GM12891 (cell line): ENCODE results near the gene LPAR5.

Experiments
- PAX5 ChIP-seq: IDR thresholded peaks from 2 replicates; pipeline ENCODE4 v1.6.1; 2011; ENCODE audit warnings: low read length, moderate library complexity, mild to moderate bottlenecking; ENCODE audit not compliant: insufficient read depth, severe bottlenecking
- POLR2A ChIP-seq: IDR thresholded peaks from 2 replicates; pipeline ENCODE4 v1.6.1; 2011; ENCODE audit warnings: low read depth, low read length, control low read depth
- POLR2AphosphoS5 ChIP-seq: IDR thresholded peaks from 2 replicates; pipeline ENCODE4 v1.6.1; 2011; ENCODE audit warnings: low read depth, low read length, control low read depth
- POU2F2 ChIP-seq: IDR thresholded peaks from 2 replicates; pipeline ENCODE4 v1.6.1; 2011; ENCODE audit warnings: low read depth, mild to moderate bottlenecking, control low read depth, low read length, moderate library complexity
- SPI1 ChIP-seq: IDR thresholded peaks from 2 replicates; pipeline ENCODE4 v1.6.1; 2011; ENCODE audit warnings: low read depth, low read length, control low read depth
- TAF1 ChIP-seq: IDR thresholded peaks from 2 replicates; pipeline ENCODE4 v1.6.1; 2011; ENCODE audit warnings: low read depth, low read length, control low read depth

DNA sequence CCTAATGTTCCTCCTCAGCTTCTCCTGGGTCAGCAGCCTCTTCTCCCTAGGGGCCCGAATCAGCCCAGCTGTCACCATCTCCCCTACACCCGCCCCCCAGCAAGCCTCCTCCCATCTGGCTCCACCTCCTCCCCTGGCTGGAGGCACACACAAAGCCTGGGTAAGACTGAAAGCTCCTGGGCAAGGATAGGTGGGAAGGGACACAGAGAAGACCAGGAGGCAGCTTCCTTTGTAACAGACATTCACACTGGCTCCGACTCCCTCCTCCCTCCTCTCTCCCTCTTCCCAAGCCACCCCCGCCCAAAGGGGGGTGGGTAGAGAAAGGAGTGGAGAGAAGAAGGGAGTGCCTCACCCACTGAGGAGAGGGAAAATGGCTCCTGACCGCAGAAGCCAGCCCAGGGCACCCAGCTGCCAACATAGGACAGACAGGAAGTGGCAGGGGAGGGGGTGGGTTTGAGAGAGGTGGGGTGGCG lies 32.6 kb downstream of the LPAR5 start:
- TF ChIP-seq POLR2AphosphoS5 (no peak), POLR2A (no peak), SPI1 (no peak), TAF1 (no peak), POU2F2 (no peak), PAX5 (no peak)
